Measurements from ENCODE around the gene PHF24.
"Not testable (repeated sequence)": the region's sequence is repeated elsewhere in the genome, so short reads cannot be mapped to it uniquely, and the experiment has no call there.

The PHF24 gene

DNA sequence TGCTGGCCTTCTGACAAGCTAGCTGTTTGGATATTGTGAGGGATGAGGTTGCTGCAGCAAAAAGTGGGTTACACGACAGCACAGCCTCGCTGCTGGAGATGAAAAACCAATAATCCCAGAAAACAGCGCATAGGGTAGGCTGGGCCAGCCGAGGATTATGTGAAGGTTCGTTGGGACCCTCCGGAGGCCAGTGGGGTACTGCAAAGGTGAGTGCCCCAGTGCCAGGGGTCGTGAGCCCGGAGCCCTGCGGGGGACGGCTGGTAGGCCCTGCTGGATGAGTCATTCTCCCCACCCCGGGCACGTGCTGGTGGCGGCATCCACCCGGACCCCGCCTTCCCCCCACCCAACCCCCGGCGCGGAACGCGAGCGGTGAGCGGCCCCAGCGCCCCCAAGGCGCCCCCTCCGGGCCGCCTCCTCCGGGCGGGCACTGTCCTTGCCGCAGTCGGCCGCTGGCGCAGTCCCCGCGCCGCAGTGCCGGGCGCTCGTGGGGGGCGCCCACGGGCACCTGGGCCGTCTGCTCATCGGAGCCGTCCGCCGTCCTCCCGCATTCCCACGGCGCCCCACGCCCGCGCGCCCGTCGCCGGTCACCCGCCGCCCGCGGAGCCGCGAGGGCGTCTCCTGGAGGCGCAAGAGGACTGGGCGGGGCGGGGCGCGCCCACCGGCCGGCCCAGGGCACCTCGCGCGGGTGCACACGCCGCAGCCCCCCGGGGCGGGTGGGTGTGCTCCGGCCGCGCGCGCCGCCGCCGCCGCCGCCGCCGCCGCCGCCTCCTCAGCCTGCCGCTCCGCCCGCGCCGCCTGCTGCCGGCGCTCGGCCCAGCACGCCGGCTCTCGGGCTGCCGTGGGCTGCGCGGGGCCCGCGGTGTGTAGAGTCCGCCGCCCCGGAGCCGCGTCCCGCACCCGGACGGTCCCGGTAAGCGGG lies at the start of gene PHF24:
PHF24 (plus strand) TSS at position 794 of the 919 bp plus-strand sequence. CDS start 13,014 bp downstream, outside the sequence.
- DNase-seq = peak; percentile 4

DNA sequence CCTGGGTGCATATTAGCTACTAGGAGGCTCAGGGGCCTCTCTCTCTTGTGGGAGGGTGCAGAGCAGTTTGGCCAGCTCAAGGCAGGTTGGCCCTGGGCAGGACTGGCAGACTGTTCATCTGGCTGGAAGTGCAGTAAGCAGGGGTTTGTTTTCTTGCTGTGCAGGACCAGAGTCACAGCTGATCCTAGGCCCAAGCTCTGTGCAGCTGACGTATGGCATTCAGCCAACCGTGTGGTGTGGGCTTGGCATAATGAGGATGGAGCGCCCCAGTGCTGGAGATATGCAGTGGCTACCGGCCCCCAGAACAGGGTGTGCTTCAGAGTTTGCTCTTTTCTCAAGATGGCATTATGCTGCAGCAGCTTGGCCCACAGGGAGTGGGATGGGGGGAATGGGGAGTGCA lies 31.0 kb upstream of the PHF24 start:
- no peak for DNase-seq

DNA sequence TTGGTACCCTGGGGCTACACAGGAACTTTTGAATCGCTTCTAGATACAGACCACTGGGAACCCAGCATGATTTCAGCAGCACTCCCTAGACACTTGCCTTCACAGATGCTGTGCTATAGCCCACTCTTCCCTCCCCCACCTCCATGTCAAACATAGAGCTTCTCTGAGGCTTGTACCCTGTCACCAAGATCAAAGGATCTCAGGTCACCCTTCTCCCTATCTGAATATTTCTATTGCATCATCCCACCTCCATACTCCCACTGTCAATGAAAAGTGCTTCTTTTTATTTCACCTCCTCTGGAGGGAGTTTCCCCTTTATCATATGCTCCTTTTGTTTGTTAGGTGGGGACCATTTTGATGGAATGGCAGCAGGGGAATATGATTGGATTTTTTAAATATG lies 29.2 kb upstream of the PHF24 start:
- DNase-seq = no peak

DNA sequence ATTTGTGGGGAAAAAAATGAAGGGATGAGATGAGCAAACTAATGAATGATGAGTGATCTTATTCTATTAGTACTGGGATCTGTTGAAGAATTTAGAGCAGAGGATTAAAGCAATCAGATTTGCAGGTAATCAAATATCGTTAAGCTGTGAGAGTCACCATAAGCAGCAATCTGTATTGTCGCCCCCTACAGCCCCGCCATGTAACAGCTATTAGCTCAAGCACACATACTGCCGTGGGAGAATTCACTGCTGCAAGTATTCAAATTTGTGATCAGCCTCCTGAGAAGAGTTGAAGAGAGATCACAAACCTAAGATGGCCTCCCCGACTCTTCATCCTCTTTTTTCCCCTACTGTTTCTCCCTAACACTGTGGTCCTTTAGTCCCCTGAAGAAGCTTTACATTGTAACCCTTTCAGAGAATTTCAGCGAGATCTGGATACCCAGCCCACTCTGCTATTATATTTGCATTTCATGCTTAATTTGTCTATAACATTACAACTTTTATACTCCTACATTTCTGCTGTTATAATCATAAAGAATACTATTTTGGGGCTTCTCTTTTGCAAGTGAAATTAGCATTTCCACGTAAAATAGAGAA lies 28.5 kb upstream of the PHF24 start:
- DNase-seq = peak; percentile 21

DNA sequence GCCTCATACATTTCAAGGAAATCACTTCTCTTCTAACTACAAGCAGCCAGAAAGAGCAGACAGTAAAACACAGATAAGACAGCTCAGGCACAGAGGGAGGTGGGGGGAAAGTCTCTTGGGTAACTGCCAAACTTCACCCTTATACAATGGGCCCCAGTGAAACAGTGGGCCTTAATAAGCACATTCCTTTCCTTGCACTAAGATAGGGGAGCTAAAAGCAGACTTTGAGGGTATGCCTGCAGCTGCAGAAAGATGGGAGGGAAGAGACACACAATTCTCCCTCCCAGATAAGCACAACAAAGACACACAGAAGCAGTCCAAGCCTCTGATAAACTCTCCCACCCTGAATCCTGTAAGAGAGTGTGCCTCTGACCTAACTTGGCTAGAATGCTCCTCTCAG lies 18.1 kb upstream of the PHF24 start:
- DNase-seq = not testable (repeated sequence)

DNA sequence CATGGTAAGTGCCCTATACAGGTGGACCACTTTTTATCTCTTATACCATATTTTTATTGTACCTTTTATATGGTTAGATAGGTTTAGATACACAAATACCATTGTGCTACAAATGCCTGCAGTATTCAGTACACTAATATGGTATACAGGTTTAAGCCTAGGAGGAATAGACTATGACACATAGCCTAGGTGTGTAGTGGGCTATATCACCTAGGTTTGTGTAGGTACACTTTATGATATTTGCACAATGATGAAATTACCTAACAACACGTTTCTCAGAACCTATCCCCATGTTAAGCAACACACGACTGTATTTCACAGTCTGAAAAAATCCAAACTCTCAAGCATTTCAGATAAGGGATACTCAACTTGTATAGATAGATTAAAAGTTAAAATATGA lies 9.6 kb upstream of the PHF24 start:
- no peak for DNase-seq

DNA sequence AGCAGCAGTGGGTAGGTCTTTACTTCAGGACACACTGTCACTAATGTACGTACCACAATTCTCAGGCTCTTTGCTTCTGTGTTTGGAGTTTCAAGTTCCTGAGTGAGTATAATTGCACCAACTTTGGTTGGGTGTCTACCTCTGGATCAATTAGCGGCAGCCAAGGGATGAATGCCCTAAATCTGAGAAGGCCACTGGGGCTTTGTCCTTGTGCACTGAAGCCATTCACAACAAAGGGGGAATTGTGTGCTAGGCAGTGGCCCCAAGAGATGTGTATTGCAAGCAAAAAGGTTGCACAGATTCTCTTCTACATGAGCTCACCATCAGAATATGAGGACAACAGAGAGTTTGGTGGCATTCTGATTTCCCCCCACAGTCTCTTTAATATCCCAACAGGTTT lies 3.9 kb upstream of the PHF24 start:
- no peak for DNase-seq

DNA sequence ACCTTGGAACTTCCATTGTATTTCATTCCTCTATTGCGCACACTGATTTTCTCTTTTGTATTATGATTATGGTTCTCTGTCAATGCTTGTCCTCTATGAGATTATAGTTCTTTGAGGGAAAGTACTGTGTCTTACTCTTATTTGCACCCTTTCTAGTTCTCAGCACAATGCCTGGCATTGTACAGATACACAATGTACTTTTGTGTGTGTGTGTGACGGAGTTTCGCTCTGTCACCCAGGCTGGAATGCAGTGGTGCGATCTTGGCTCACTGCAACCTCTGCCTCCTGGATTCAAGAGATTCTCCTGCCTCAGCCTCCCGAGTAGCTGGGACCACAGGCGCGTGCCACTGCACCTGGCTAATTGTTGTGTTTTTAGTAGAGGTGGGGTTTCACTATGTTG lies 2.0 kb upstream of the PHF24 start:
- DNase-seq = not testable (repeated sequence)

DNA sequence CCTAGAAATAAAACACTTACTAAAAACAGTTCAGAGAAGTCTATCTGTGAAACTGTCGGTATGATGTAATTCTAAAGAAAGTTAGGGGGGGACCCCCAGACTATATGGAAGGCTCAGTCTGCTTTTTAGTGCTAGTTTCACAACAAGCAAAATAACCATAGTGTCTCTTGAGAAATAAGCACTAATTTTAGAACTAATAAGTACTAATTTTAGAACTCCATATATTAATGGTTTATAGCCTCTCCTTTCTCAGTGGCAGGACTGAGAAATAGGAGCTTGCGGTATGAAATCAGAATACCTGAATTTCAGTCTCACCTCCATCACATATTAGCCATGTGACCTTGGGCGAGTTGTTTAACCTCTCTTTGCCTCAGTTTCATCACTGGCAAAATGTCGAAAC lies 1.4 kb upstream of the PHF24 start:
- DNase-seq = no peak

DNA sequence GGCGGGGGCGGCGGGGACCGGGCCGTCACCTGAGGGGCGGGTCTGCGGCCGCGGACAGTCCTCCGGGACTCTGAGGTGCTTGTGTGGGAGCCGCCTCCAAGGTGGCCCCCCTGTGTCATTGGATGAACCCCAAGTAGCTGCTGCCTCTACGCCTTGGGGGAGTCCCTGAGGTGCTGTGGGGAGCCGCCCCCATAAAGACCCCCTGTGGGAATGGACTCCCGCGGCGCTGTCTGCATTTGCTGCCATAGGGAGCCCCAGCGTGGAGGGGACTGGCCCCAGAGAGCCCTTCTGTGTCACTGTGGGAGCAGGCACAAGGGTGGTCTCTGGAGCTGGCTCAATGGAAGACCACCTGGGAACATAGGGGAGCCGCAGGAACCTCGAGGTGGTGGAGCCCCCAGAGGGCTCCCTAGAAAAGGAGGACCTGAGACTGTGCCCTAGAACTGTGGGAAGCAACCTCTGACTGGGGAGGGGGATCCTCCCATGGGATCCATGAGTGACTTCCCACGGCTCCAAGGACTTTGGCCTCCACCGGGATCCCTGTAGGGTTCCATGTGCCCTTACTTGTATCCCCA lies 412 bp downstream of the PHF24 start:
- DNase-seq = no peak

DNA sequence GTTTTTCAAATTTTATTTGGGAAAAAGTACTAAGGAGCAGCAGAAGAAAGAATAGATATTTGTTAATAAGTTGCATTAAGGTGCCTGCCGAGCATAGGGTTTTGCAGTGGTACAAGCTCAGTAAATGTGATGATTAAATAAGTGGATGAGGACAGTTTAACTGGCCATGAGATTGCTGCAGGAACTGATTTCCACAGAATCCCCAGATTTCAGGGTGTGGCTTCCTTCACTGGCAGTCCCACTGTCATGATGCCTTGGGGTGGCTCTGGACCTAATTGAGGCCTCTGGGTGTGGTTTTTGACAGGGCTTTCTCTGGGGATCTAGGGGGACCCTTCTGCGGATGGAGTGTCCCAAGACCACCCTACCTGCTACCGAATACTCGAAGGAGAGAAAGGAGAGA lies 1.4 kb downstream of the PHF24 start:
- DNase-seq = no peak

DNA sequence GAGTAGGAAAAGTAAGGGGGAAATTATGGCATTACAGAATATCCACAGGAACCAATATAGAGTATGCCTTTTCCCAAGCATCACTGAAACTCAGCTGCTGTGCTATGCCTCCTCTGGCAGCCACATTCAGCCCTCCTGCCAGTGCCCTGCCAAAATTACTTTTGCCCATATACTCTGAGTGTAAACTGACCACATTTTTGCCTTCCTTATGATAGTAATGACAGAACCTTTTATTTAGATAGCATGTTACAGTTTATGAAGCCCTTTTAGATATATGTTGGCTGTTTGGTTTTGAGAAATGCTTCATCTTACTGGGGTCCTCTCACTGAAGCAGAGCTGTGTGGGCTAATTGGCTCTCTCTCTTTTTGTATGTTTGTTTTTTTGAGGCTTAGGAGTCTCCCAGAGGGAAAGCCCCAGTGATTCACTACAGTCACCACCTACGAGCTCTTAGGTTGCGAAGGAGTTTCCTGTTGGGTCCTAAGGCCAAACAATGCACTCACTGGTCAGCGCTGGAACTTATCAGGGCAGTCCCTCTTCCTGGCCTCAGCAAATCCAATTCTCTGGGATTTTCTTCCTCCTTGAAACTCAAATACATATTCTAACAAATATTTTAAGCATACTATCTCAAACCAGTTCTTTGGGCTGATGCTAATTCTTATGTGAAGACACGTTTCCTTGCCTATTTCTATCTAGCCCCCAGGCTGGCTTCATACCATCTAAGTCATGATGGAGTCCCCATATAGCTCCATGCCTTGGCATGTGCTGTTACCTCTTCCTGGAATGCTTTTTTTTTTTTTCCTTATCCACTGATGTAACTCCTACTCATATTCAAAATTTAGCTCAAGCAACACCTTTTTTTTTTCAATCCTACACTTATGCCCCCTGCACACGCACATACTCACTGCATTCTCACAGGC lies 3.7 kb downstream of the PHF24 start:
- DNase-seq = no peak

DNA sequence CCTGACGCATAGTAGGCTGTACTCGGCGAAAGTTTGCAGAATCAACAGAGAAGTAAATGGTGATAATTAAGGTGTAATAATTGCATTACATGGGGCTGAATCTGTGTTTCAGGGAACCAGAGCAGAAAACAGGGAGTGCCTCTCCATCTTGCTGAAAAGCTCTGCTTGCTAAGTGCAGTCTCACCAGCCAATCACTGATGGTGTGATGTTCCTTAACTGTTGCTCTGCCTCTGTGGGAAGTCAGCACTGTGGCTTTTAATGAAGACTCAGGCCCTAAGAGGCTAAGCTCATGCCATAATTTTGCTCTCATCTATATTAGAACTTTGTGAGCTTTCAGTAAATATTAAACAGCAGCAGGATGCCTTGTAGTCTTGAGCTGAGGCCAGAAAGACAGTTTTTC lies 4.5 kb downstream of the PHF24 start:
- DNase-seq = no peak

DNA sequence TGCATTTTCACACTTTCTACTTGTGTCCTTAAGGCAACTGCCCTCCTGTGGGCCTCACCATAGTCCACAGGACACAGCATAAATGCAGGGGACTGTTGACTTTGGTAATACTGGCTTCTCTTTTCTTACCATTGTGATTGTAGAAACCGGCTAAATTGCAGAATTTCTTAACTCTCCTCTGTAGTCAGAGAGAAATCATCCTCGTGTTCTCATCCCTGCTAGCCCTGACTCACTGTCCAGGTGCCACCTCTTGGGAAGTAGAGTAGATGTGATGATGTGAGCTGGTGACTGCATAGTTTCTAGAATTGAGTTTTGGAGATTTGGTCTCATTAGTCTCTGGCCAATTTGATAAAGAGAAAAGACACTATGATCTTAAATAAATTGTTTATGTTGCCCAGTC lies 5.5 kb downstream of the PHF24 start:
- DNase-seq = no peak

DNA sequence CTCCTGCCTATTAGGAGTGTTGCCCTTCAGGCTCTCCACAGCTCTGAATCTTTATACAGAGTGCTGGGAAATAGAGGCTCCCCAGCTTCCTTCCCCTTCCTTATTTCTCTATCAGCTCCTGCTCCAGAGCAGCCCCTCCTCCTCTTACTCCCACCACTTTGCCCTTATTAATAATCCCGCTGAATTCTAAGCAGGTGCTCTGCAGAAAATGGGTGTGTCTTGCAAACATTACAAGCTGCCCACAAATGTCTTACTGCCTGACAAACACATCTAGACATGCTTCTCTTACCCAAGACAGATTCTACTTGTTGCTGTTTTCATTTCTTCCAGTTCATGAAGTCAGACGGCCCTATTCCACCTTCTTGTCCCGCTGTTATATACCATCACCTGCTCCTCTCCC lies 6.4 kb downstream of the PHF24 start:
- no peak for DNase-seq

DNA sequence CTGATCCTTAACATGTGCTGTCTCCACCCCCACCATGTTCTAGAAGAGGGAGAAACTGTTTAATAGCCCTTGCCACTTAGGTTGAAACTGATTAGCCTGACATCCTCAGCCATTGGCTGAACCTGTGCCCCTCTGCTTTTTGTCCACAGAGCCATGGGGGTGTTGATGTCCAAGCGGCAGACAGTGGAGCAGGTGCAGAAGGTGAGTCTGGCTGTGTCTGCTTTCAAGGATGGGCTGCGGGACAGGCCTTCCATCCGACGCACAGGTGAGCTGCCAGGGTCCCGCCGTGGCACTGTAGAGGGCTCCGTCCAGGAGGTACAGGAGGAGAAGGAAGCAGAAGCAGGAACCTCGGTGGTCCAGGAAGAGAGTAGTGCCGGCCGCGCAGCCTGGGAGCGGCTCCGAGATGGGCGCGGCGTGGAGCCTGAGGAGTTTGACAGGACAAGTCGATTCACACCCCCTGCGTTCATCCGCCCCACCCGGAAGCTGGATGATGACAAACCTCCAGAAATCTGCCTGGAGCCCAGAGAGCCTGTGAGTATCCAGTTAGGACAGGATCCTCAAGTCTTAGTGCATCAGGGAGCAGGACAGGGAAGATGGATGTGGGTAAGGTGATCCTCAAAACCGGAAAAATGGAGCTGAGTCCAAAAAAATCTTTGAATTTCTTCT lies 13.2 kb downstream of the PHF24 start:
- DNase-seq = no peak

DNA sequence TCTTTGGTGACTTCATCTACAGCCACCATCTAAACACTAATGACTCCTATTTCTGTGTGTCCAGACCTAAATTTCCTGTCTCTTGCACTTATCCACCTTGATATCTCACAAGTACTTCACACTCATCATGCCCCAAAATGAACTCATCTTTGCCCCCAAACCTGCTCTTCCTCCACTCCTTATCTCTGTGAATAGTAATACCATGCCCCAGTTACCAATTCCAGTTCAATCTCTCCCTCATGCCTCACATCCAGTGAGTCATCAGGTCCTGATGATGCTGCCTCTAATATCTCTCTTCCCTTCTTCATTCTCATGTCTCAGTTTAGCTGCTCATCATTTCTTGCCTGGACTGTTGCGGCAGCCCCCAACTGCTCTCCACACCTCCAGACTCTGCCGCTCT lies 16.6 kb downstream of the PHF24 start:
- DNase-seq = no peak

DNA sequence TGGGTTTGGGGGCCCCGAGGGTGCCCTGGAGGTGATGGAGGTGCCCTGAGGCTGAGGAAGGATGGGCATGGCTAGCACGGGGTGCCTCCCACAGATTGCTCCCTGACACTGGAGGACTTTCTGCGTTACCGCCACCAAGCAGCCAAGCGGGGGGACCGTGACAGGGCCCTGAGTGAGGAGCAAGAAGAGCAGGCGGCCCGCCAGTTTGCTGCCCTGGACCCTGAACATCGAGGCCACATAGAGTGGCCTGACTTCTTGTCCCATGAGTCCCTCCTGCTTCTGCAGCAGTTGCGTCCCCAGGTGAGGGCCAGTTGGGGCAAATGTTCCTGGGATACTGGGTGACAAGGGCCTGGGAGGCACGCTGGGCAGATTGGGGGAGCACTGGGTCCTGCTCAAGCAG lies 18.4 kb downstream of the PHF24 start:
- no peak for DNase-seq

DNA sequence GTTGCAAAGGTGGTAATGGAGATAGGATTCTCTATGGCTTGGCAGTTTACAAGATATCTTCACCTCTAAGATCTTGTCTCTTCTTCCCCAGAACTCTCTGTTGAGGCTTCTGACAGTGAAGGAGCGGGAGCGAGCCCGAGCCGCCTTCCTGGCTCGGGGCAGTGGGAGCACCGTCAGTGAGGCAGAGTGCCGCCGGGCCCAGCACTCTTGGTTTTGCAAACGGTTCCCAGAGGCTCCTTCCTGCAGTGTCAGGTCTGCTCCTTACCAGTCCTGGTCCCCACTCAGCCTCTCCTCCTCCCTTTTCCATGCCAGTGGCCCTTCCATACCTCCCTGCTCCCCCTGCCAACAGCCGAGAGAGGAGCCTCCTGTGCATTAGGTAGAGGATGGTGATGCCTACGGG lies 18.9 kb downstream of the PHF24 start:
- DNase-seq = no peak

DNA sequence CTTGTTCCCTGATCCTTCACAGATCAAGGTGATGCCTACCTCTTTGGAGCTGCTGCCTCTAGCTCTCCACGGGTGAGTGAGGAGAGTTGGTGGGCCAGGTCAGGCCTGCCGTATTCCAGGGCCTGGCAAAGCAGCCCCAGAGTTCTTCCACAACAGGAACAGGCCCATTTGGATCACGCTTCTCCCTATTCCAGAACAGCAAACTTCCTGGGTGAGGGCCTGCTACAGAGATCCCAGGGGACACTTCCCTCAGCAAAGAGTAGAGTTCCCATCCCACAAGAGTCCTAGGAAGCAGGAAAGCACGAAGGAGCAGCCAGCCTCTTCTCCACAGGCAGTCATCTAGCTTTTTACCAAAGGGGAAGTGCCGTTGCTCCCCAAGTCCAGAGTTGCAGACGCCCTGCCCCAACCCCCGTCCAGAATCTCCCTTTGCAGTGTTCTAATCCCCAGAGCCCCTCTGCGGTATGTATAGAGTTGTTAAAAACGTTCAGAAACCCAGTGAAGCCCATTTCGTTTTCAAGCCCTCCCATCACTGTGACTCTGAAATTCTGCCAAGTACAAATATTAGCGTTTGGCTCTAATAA lies 22.2 kb downstream of the PHF24 start:
- DNase-seq = no peak

DNA sequence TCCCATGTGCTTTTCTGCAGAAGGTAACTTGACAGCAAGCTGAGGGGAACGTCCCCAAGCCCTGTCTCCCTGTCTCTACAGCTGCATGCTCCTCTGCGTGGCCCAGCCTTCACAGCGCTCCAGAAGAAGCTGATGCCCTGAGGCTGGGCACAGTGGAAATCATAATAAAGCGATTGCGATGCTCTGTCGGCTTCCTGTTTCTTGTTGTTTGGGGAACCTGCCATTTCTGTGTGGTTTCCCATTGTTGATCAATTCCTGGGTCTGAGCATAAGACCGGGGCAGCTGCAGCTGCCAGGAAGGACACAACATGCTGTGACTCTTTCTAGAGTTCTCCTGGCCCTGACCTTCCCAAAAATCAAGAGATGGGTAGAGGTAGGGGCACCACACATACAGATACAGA lies 24.3 kb downstream of the PHF24 start:
- DNase-seq = no peak

DNA sequence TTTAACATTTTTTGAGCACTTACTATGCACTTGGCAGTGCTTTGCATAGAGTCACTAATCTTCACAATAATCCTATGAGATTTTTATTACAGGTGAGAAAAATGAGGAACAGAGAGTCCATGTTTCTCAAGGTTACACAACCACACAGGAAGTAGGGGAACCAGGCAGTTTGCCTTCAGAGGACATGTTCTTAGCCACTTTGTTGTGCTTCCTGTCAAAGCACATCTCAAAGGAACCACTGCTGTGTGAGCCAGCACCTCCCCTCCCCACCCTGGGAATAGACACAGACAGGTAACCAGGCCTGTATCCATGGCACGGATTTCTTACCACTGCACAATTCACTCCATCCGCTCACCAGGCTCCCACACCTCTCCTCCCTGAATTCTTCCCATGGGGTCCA lies 25.1 kb downstream of the PHF24 start:
- DNase-seq = peak; percentile 24
